HepG2 (cell line): ENCODE results near the gene NDOR1. TPM values are rescaled to one million over a fixed set of nuclear protein-coding genes. Genes with fewer than 3 reads are reported as not detected.

ENCODE experiments used
- FOXC1 ChIP-seq: sonication (generic); formaldehyde crosslinking; IDR thresholded peaks from 2 replicates; pipeline ENCODE4 v1.8.0; 2022; ENCODE audit warnings: mild to moderate bottlenecking, missing genetic modification reagents, borderline replicate concordance
- HNRNPLL ChIP-seq: fragments of 200-400 bp; formaldehyde crosslinking; IDR thresholded peaks from 2 replicates; pipeline ENCODE4 v1.6.1; 2017; ENCODE audit warnings: mild to moderate bottlenecking, low read depth, low read length; ENCODE audit not compliant: poor library complexity, severe bottlenecking
- MTF1 ChIP-seq: sonication (generic); formaldehyde crosslinking; IDR thresholded peaks from 2 replicates; pipeline ENCODE4 v1.5.0; 2020; ENCODE audit warnings: missing genetic modification reagents
- NFIC ChIP-seq: IDR thresholded peaks from 2 replicates; pipeline ENCODE4 v1.6.1; 2012; ENCODE audit warnings: mild to moderate bottlenecking, low read length, inconsistent platforms
- POLR2A ChIP-seq, 2 experiments: IDR thresholded peaks; 2 replicates each; pipeline ENCODE4 v1.6.1; 2011; ENCODE audit warnings: low read depth in 2 of 2, low read length in 2 of 2, mild to moderate bottlenecking in 1 of 2, moderate library complexity in 1 of 2; ENCODE audit not compliant: insufficient read depth in 1 of 2
- RBAK ChIP-seq: sonication (generic); formaldehyde crosslinking; IDR thresholded peaks from 2 replicates; pipeline ENCODE4 v1.5.1; 2020; ENCODE audit warnings: mild to moderate bottlenecking, missing genetic modification reagents
- ZBTB7A ChIP-seq: sonication (generic); formaldehyde crosslinking; IDR thresholded peaks from 2 replicates; pipeline ENCODE4 v1.8.0; 2022; ENCODE audit warnings: mild to moderate bottlenecking, missing genetic modification reagents
- ZNF205 ChIP-seq: IDR thresholded peaks from 2 replicates; pipeline ENCODE4 v1.6.1; 2018; ENCODE audit warnings: missing biosample characterization, missing genetic modification reagents
- ZNF563 ChIP-seq: sonication (generic); formaldehyde crosslinking; IDR thresholded peaks from 2 replicates; pipeline ENCODE4 v1.8.0; 2022; ENCODE audit warnings: mild to moderate bottlenecking, moderate library complexity, missing genetic modification reagents
- ZNF672 ChIP-seq: sonication (generic); formaldehyde crosslinking; IDR thresholded peaks from 2 replicates; pipeline ENCODE4 v1.8.1; 2022; ENCODE audit warnings: missing genetic modification reagents
- ZNF775 ChIP-seq: sonication (generic); formaldehyde crosslinking; IDR thresholded peaks from 2 replicates; pipeline ENCODE4 v1.4.0; 2020; ENCODE audit warnings: missing genetic modification reagents, mild to moderate bottlenecking, moderate library complexity, borderline replicate concordance
- polyA plus RNA-seq, 8 experiments: library from polyadenylated mRNA; depleted of rRNA in 3 of 8; stranded (reverse) in 7 of 8; unstranded in 1 of 8; fragments of >200 nt; fragmentation: Illumina TruSeq in 4 of 8; extraction: Trizol in 4 of 8; gene quantifications; 2 replicates each; pipeline versions ENCODE4 v1.2.1 to v1.2.3, GENCODE V29; 2011 to 2016; ENCODE audit warnings: low read depth in 4 of 8, missing spikeins in 1 of 8, mixed read lengths in 1 of 8; ENCODE audit not compliant: insufficient read depth in 1 of 8
- total RNA-seq, 5 experiments: library from RNA; depleted of rRNA; stranded (reverse); fragments of >200 nt; fragmentation: Illumina TruSeq; extraction: Trizol; gene quantifications; 2 replicates each; pipeline ENCODE4 v1.2.3, GENCODE V29; 2016; ENCODE audit warnings: low read depth in 1 of 5
- TF ChIP-seq, protein P1 (sequence below): sonication (generic); formaldehyde crosslinking; IDR thresholded peaks from 2 replicates; pipeline ENCODE4 v1.8.0; 2022; ENCODE audit warnings: missing genetic modification reagents, mild to moderate bottlenecking, borderline replicate concordance
- TF ChIP-seq, protein P2 (sequence below): IDR thresholded peaks from 2 replicates; pipeline ENCODE4 v1.4.0; 2020; ENCODE audit warnings: mild to moderate bottlenecking, missing genetic modification reagents
- TF ChIP-seq, protein P3 (sequence below), 2 experiments: sonication (generic) in 1 of 2; formaldehyde crosslinking in 1 of 2; IDR thresholded peaks; 2 replicates each; pipeline versions ENCODE4 v1.5.1 to v1.6.1; 2011 to 2020; ENCODE audit warnings: borderline replicate concordance in 1 of 2, low read depth in 1 of 2, low read length in 1 of 2, mild to moderate bottlenecking in 1 of 2, missing genetic modification reagents in 1 of 2, moderate library complexity in 1 of 2
- TF ChIP-seq, protein P4 (sequence below): sonication (generic); formaldehyde crosslinking; IDR thresholded peaks from 2 replicates; pipeline ENCODE4 v1.4.0; 2020; ENCODE audit warnings: missing genetic modification reagents

Gene NDOR1
- total and polyA plus RNA-seq, 2 of the 13 experiments (the other 11 are each of a cell fraction or from before 2014, with no cell fraction given) = 3.6 to 8.7 TPM

DNA sequence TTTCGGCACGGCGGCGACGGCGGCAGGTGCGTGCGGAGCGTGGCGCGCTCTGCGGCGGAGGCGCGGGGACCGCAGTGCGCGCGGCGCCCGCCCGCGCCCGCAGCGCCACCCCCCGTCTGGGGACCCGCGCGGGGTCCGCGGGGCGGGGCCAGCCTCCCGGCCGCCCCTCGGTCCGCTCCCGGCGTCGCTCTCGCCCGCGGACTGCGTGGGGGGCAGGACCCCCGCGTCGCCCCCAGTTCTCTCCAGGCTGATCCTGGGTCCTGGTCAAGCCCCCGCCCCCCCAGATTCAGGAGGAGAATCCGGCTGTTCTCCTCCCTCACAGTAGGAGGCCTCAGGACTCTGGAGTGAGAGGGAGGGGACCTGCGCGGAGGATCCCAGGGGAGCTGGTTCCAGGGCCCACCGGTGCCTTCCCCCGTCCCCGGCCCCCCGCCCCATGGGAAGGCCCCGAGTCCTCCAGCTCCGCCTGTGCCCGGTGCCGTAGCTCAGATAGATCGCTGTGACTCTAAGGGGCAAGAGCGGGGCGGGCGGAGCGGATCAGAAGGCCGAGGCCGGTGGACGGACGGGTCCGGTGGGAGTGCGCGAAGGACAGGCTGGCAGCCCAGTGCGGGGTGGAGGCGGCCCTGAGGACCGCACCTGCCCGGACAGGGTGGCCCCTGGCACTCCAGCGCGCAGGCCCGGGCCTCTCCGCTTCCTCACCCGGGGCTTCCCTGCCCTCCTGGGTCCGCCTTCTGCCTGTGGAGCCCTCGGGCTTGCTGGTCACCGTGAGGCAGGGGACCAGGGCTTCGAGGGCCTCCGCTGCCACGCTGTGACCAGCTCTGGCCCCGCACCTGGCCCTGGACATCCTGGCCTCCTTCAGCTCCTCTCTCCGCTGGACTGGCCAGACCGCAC lies 16.9 kb downstream of the NDOR1 start, which contains the start of gene RNF208 (continued):
- TF ChIP-seq NFIC (no peak), FOXC1 (0 out of 2 replicates have a peak, but pooled peaks have one; percentile 39), ZNF205 (CRISPR knock-in tag) (no peak), MTF1 (CRISPR knock-in tag) (no peak), POLR2A (IDR thresholded peaks at IDR 0.05; ENCODE audit: insufficient read depth in 1 of 2, low read depth in 2 of 2, low read length in 2 of 2) (peak in 1 of 2 experiments; percentile 21; a peak in 1 of 4 replicates), ZNF563 (CRISPR knock-in tag) (peak; percentile 62; the same call in 1 of the 2 replicates), ZNF672 (0 out of 2 replicates have a peak, but pooled peaks have one; percentile 43), ZNF775 (CRISPR knock-in tag) (no peak), RBAK (CRISPR knock-in tag) (no peak), ZBTB7A (0 out of 2 replicates have a peak, but pooled peaks have one; percentile 28), HNRNPLL (peak; percentile 4)
- TF ChIP-seq, protein P1, sequence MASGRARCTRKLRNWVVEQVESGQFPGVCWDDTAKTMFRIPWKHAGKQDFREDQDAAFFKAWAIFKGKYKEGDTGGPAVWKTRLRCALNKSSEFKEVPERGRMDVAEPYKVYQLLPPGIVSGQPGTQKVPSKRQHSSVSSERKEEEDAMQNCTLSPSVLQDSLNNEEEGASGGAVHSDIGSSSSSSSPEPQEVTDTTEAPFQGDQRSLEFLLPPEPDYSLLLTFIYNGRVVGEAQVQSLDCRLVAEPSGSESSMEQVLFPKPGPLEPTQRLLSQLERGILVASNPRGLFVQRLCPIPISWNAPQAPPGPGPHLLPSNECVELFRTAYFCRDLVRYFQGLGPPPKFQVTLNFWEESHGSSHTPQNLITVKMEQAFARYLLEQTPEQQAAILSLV (CRISPR knock-in tag) = no peak
- TF ChIP-seq, protein P2, sequence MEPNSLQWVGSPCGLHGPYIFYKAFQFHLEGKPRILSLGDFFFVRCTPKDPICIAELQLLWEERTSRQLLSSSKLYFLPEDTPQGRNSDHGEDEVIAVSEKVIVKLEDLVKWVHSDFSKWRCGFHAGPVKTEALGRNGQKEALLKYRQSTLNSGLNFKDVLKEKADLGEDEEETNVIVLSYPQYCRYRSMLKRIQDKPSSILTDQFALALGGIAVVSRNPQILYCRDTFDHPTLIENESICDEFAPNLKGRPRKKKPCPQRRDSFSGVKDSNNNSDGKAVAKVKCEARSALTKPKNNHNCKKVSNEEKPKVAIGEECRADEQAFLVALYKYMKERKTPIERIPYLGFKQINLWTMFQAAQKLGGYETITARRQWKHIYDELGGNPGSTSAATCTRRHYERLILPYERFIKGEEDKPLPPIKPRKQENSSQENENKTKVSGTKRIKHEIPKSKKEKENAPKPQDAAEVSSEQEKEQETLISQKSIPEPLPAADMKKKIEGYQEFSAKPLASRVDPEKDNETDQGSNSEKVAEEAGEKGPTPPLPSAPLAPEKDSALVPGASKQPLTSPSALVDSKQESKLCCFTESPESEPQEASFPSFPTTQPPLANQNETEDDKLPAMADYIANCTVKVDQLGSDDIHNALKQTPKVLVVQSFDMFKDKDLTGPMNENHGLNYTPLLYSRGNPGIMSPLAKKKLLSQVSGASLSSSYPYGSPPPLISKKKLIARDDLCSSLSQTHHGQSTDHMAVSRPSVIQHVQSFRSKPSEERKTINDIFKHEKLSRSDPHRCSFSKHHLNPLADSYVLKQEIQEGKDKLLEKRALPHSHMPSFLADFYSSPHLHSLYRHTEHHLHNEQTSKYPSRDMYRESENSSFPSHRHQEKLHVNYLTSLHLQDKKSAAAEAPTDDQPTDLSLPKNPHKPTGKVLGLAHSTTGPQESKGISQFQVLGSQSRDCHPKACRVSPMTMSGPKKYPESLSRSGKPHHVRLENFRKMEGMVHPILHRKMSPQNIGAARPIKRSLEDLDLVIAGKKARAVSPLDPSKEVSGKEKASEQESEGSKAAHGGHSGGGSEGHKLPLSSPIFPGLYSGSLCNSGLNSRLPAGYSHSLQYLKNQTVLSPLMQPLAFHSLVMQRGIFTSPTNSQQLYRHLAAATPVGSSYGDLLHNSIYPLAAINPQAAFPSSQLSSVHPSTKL (CRISPR knock-in tag) = no peak
- TF ChIP-seq, protein P3, sequence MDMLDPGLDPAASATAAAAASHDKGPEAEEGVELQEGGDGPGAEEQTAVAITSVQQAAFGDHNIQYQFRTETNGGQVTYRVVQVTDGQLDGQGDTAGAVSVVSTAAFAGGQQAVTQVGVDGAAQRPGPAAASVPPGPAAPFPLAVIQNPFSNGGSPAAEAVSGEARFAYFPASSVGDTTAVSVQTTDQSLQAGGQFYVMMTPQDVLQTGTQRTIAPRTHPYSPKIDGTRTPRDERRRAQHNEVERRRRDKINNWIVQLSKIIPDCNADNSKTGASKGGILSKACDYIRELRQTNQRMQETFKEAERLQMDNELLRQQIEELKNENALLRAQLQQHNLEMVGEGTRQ (IDR thresholded peaks at IDR 0.05; ENCODE audit: low read depth, low read length) = no peak
- TF ChIP-seq, protein P3 (CRISPR knock-in tag; IDR thresholded peaks at IDR 0.05; ENCODE audit: borderline replicate concordance) = no peak
- TF ChIP-seq, protein P4, sequence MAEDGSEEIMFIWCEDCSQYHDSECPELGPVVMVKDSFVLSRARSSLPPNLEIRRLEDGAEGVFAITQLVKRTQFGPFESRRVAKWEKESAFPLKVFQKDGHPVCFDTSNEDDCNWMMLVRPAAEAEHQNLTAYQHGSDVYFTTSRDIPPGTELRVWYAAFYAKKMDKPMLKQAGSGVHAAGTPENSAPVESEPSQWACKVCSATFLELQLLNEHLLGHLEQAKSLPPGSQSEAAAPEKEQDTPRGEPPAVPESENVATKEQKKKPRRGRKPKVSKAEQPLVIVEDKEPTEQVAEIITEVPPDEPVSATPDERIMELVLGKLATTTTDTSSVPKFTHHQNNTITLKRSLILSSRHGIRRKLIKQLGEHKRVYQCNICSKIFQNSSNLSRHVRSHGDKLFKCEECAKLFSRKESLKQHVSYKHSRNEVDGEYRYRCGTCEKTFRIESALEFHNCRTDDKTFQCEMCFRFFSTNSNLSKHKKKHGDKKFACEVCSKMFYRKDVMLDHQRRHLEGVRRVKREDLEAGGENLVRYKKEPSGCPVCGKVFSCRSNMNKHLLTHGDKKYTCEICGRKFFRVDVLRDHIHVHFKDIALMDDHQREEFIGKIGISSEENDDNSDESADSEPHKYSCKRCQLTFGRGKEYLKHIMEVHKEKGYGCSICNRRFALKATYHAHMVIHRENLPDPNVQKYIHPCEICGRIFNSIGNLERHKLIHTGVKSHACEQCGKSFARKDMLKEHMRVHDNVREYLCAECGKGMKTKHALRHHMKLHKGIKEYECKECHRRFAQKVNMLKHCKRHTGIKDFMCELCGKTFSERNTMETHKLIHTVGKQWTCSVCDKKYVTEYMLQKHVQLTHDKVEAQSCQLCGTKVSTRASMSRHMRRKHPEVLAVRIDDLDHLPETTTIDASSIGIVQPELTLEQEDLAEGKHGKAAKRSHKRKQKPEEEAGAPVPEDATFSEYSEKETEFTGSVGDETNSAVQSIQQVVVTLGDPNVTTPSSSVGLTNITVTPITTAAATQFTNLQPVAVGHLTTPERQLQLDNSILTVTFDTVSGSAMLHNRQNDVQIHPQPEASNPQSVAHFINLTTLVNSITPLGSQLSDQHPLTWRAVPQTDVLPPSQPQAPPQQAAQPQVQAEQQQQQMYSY = no peak
